ENCODE measurements around the gene DENND6B.
A peak's percentile ranks its signal among the peaks of the same experiment; 100 is the strongest.
"Not testable (repeated sequence)": the region's sequence is repeated elsewhere in the genome, so short reads cannot be mapped to it uniquely, and the experiment has no call there.

DENND6B gene

DNA sequence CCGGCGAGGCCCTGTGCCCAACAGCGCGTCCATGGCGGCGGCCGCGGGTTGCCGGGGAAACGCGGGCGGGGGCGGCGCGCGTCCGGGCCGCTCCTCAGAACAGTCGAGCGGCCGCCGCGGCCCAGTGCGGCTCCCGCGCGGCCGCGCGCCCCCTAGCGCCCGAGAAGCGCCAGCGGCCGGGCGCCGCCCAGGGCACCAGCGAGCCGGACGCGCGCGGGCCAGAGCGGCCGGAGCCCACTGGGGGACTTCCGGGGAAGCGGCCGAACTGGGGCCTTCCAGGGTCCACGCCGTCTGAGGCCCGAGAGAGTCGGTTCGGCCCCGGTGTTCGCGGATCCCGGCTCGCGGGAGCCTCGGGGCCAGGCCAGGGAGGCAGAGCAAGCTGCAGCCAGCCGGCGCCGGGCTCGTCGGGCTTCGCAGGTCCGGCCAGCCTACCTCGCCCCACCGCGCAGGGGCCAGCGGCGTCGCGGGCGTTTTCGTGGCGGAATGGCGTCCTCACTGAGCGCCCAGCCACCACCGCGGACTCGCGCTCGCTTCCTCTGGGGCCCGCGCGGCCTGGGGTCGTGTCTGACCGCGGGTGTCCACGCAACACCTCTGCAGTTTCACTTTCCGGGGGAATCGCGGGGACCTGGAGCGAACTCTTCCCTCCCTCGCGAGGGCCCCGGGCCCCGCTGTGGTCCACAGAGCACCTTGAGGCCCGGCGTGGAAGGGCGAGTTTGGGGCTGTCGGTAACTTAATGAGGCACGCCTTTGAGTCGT lies at the start of gene DENND6B:
Gene DENND6B (minus strand): TSS at position 57 of the 755 bp plus-strand sequence. CDS start 24 bp downstream, at position 33.
- DNase-seq = peak; percentile 38

DNA sequence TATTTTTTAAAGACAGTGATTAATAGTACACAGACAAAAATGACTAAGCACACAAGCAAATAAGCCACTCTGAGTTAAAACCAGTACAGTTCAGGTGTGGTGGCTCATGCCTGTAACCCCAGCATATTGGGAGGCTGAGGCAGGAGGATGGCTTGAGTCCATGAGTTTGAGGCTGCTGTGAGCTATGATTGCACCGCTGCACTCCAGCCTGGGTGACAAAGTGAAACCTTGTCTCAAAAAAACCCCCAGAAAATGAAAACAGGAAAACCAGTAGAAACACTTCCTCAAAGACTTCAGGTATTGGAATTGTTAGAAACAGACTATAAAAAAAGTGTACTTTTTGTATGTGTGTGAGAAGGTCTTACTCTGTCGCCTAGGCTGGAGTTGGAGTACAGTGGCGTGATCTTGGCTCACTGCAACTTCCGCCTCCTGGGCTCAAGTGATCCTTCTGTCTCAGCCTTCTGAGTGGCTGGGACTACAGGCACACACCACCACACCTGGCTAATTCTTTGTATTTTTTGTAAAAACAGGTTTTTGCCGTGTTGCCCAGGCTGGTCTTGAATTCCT lies 49.4 kb upstream of the DENND6B start:
- DNase-seq = no peak

GRCh38 chr22:50371101-50371648 lies 44.4 kb upstream of the DENND6B start:
- no peak for DNase-seq

DNA sequence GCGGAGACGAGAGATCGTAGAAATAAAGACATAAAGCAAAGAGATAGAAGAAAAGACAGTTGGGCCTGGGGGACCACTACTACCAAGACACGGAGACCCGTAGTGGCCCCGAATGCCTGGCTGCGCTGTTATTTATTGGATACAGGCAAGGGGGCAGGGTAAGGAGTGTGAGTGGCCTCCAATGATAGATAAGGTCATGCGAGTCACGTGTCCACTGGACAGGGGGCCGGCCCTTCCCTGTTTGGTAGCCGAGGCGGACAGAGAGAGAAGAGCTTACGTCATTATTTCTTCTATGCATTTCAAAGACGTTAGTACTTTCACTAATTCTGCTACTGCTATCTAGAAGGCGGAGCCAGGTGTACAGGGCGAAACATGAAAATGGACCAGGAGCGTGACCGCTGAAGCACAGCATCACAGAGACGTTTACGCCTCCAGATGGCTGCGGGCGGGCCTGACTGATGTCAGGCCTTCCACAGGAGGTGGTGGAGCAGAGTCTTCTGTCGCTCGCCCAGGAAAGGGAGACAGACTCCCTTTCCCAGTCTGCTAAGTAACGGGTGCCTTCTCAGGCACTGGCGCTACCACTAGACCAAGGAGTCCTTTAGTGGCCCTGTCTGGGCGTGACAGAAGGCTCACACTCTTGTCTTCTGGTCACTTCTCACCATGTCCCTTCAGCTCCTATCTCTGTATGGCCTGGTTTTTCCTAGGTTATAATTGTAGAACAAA lies 41.1 kb upstream of the DENND6B start:
- DNase-seq = no peak

DNA sequence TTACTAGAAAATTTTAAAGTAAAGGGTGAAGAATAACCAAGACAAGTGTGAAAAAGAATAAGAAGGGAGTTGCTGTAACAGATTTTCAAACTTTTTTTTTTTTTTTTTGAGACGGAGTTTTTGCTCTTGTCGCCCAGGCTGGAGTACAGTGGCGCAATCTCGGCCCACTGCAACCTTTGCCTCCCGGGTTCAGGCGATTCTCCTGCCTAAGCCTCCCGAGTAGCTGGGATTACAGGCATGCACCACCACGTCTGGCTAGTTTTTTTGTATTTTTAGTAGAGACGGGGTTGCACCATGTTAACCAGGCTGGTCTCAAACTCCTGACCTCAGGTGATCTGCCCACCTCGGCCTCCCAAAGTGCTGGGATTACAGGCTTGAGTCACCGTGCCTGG lies 37.0 kb upstream of the DENND6B start:
- DNase-seq = not testable (repeated sequence)

- DNase-seq = no peak
These were observed 36.5 kb upstream of the DENND6B start for GRCh38 chr22:50363166-50363802.

GRCh38 chr22:50361688-50362087 lies 34.9 kb upstream of the DENND6B start:
- DNase-seq = no peak

DNA sequence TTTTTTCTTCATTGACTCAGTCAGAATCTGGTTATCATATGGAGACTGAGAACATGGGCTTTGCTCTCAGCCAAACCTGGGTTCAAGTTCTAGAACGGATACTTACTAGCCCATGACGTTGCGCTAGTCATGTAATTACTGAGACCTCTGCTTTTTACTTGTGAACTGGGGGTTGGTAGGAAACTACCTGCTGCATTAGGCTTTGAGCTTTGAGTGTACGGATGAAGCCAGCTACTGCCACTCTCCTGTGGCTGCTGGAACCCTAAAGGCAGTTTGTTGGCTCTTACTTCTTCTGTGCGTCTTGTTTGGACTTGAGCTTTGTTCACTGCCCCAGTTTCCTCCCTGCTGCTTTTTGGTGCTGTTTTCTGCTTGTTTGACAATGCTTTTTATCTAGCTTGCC lies 34.4 kb upstream of the DENND6B start:
- no peak for DNase-seq

DNA sequence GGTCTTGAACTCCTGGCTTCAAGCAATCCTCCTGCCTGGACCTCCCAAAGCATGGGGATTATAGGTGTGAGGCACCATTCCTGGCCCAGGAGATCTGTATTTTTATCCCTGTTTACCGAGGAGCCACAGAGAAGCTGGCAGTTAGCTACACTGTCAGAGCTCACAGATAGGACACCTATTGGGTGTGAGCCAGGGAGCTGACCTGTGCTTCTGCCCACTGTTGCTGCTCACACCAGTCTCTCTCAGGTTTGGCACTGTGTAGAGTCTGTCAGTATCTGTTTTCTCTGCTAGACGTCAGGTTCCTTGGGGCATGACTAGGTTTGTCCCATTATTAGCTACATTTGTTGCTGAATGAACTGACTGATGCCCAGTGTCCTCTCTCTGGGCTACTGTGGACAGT lies 33.8 kb upstream of the DENND6B start:
- no peak for DNase-seq

GRCh38 chr22:50357756-50358155 lies 30.9 kb upstream of the DENND6B start:
- no peak for DNase-seq

- no peak for DNase-seq
These were observed 30.4 kb upstream of the DENND6B start for GRCh38 chr22:50357222-50357621.

DNA sequence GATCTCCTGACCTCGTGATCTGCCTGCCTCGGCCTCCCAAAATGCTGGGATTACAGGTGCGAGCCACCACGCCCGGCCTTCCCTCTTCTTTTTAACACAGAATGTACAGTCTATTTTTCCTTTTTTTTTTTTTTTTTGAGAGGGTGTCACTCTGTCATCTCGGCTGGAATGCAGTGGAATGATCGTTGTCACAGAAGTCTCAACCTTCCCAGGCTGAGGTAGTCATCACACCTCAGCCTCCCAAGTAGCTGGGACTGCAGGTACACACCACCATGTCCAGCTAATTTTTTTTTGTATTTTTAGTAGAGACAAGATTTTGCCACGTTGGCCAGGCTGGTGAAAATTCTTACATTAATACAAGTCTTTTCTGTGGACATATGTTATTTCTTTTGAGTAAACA lies 29.4 kb upstream of the DENND6B start:
- no peak for DNase-seq

DNA sequence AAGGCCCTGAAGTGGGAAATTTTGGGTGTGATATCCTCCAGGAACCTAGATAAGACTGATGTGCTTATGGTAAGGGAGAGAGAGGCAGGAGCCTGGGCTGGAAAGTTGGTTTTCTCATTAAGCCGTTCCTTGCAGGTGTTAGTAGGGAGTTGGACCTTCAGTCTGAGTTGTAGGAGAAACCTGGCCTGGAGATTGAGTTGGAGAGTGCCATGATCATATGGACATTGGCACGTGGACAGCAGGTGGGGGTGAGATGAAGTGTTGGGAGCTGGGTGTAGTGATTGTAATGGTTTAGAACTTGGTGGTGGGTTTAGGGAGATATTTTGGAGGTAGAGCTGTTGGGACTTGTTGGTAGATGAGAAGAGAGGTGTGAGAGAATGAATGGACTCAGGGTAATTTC lies 21.2 kb upstream of the DENND6B start:
- no peak for DNase-seq

DNA sequence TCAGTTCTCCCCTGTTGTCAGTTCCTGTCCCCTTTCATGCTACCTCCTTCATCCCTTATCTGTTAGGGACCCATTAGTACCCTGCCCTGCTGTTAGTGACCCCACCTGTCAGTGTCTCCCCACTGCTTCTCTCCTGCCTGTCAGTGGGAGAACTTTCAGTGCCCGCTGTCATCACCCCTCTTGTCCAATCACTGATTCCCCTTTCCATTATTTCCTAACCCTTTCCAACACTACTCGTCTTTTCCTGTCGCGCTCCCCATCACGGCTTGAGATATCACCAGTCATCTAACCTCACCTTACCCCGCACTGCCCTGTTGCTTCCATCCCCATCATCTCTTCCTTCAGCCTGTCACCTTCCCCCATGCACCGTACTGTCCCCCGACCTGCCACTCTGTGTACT lies 20.3 kb upstream of the DENND6B start:
- DNase-seq = no peak

- no peak for DNase-seq
These were observed 19.7 kb upstream of the DENND6B start for GRCh38 chr22:50346470-50346869.

GRCh38 chr22:50343541-50343935 lies 16.7 kb upstream of the DENND6B start:
- no peak for DNase-seq

GRCh38 chr22:50342651-50343540 lies 16.1 kb upstream of the DENND6B start, which contains the start of gene PPP6R2:
TSS of gene PPP6R2 (plus strand) at chr22:50343327. CDS start at chr22:50393909, 50,582 bp downstream.
- peak; percentile 89 for DNase-seq

GRCh38 chr22:50341977-50342650 lies 15.3 kb upstream of the DENND6B start:
- peak; percentile 89 for DNase-seq

DNA sequence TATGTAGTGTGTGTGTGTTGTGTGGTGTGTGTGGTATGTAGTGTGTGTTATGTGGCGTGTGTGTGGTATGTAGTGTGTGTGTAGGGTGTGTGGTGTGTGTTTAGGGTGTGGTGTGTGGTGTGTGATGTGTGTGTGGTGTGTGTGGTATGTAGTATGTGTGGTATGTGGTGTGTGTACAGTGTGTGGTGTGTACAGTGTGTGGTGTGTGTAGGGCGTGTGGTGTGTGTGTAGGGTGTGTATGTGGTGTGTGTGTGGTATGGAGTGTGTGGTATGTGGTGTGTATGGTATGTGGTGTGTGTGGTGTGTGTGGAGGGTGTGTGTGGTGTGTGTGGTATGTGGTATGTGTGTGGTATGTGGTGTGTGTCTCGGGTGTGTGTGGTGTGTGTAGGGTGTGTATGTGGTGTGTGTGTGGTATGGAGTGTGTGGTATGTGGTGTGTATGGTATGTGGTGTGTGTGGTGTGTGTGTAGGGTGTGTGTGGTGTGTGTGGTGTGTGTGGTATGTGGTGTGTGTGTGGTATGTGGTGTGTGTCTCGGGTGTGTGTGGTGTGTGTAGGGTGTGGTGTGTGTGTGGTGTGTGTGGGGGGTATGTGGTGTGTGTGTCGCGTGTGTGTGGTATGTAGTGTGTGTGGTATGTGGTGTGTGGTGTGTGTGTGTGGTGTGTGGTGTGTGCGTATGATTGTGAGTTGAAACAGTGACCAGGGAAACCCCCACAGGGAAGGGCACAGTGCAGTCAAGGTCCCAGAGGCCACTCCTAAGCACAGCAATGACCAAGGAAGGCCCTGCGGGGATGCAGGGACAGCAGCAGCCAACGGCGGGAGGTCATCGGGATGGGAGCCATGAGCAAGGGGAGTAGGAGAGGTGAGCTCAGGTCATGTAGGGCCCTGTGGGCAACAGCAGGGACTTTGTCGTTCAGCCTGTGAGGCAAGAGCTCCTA lies 13.4 kb upstream of the DENND6B start:
- no peak for DNase-seq

GRCh38 chr22:50338860-50339462 lies 12.1 kb upstream of the DENND6B start:
- no peak for DNase-seq

Measured in activated T-cell treated with anti-CD3 and anti-CD28 coated beads for 4 hours (primary cell).